GM23338 (cell line): Measurements from ENCODE around the gene UNC80. TPM values are rescaled to one million over a fixed set of nuclear protein-coding genes. Genes with fewer than 3 reads are reported as not detected.

Source experiments
- ATAC-seq: fragments of 200-7000 bp; cut with Tn5 transposase; 3 replicates; pipeline ENCODE4 v1.9.1; 2020
- DNase-seq: peaks from one replicate; pipeline ENCODE4 v3.0.0-alpha.2; 2015; ENCODE audit warnings: low spot score
- H2AFZ ChIP-seq: fragments of 200-600 bp; sonication (generic); 2 replicates; pipeline ENCODE4 v1.8.0; 2016; ENCODE audit warnings: antibody characterized with exemption, mild to moderate bottlenecking, moderate library complexity
- H3F3A ChIP-seq: fragments of 200-600 bp; sonication (generic); replicated peaks from 2 replicates; pipeline ENCODE4 v1.8.0; 2017; ENCODE audit warnings: antibody characterized with exemption, mixed run types, low read depth
- H3K27ac ChIP-seq: fragments of 200-600 bp; sonication (generic); 2 replicates; pipeline ENCODE4 v1.6.1; 2016; ENCODE audit warnings: low read depth
- H3K27me3 ChIP-seq: fragments of 200-600 bp; sonication (generic); 2 replicates; pipeline ENCODE4 v1.8.0; 2016; ENCODE audit warnings: mild to moderate bottlenecking, mixed run types, moderate library complexity; ENCODE audit not compliant: insufficient read depth
- H3K36me3 ChIP-seq: fragments of 200-600 bp; sonication (generic); 2 replicates; pipeline ENCODE4 v1.8.0; 2016; ENCODE audit warnings: mild to moderate bottlenecking; ENCODE audit not compliant: insufficient read depth
- H3K4me1 ChIP-seq: fragments of 200-600 bp; sonication (generic); 2 replicates; pipeline ENCODE4 v1.8.0; 2016; ENCODE audit warnings: mild to moderate bottlenecking, moderate library complexity; ENCODE audit not compliant: insufficient read depth
- H3K4me2 ChIP-seq: fragments of 200-600 bp; sonication (generic); 2 replicates; pipeline ENCODE4 v1.7.1; 2017; ENCODE audit warnings: mixed run types
- H3K4me3 ChIP-seq: fragments of 200-600 bp; sonication (generic); 2 replicates; pipeline ENCODE4 v1.6.1; 2016; ENCODE audit warnings: mixed run types
- H3K79me2 ChIP-seq: fragments of 200-600 bp; sonication (generic); replicated peaks from 2 replicates; pipeline ENCODE4 v1.8.0; 2017; ENCODE audit warnings: mild to moderate bottlenecking; ENCODE audit not compliant: insufficient read depth
- H3K9me2 ChIP-seq: fragments of 200-600 bp; sonication (generic); 2 replicates; pipeline ENCODE4 v1.8.0; 2017; ENCODE audit not compliant: insufficient read depth
- H4K20me1 ChIP-seq: fragments of 200-600 bp; sonication (generic); replicated peaks from 2 replicates; pipeline ENCODE4 v1.8.0; 2017; ENCODE audit warnings: mild to moderate bottlenecking; ENCODE audit not compliant: insufficient read depth
- H3K27ac Mint-ChIP-seq: 2 replicates; pipeline ENCODE4 v1.8.0; 2020; ENCODE audit warnings: inconsistent platforms, mild to moderate bottlenecking, moderate library complexity, mixed read lengths
- H3K27me3 Mint-ChIP-seq: 3 replicates; pipeline ENCODE4 v1.8.0; 2022; ENCODE audit warnings: low read depth, mild to moderate bottlenecking, moderate library complexity, mixed read lengths, inconsistent platforms; ENCODE audit not compliant: insufficient read depth, poor library complexity
- H3K36me3 Mint-ChIP-seq: 3 replicates; pipeline ENCODE4 v1.8.0; 2021; ENCODE audit warnings: low read depth, mild to moderate bottlenecking, inconsistent platforms, moderate library complexity, mixed read lengths
- H3K4me1 Mint-ChIP-seq: 3 replicates; pipeline ENCODE4 v1.8.0; 2020; ENCODE audit warnings: mild to moderate bottlenecking, inconsistent platforms, mixed read lengths
- H3K4me3 Mint-ChIP-seq: 3 replicates; pipeline ENCODE4 v1.8.0; 2021; ENCODE audit warnings: moderate library complexity, mild to moderate bottlenecking, inconsistent platforms, mixed read lengths
- H3K9me3 Mint-ChIP-seq: 3 replicates; pipeline ENCODE4 v1.8.0; 2020; ENCODE audit warnings: moderate library complexity, mild to moderate bottlenecking, inconsistent platforms, mixed read lengths
- CREB1 ChIP-seq: fragments of 250-450 bp; sonication (Bioruptor Pico); IDR thresholded peaks from 2 replicates; pipeline ENCODE4 v1.5.0; 2020; ENCODE audit warnings: low read depth, mild to moderate bottlenecking, moderate library complexity
- EZH2 ChIP-seq: fragments of 200-600 bp; sonication (generic); IDR thresholded peaks from one replicate; pipeline ENCODE4 v1.8.0; 2017; ENCODE audit warnings: antibody characterized with exemption, mild to moderate bottlenecking, low read depth; ENCODE audit not compliant: unreplicated experiment
- EZH2phosphoT487 ChIP-seq: fragments of 200-600 bp; sonication (generic); IDR thresholded peaks from one replicate; pipeline ENCODE4 v1.8.1; 2018; ENCODE audit warnings: antibody characterized with exemption; ENCODE audit not compliant: unreplicated experiment
- JUNB ChIP-seq: IDR thresholded peaks from one replicate; pipeline ENCODE4 v1.6.1; 2016; ENCODE audit warnings: antibody characterized with exemption; ENCODE audit not compliant: unreplicated experiment
- NANOG ChIP-seq: IDR thresholded peaks from 2 replicates; pipeline ENCODE4 v1.6.1; 2016; ENCODE audit warnings: antibody characterized with exemption, borderline replicate concordance
- POLR2AphosphoS5 ChIP-seq: IDR thresholded peaks from 2 replicates; pipeline ENCODE4 v1.6.1; 2016; ENCODE audit warnings: antibody characterized with exemption, low read depth
- STAT1 ChIP-seq: IDR thresholded peaks from one replicate; pipeline ENCODE4 v1.6.1; 2016; ENCODE audit warnings: antibody characterized with exemption; ENCODE audit not compliant: unreplicated experiment
- ZNF114 ChIP-seq: fragments of 250-450 bp; sonication (Bioruptor Pico); IDR thresholded peaks from 2 replicates; pipeline ENCODE4 v1.5.0; 2020; ENCODE audit warnings: mild to moderate bottlenecking, moderate library complexity
- ZNF331 ChIP-seq: fragments of 250-450 bp; sonication (Bioruptor Pico); IDR thresholded peaks from 2 replicates; pipeline ENCODE4 v1.5.0; 2020; ENCODE audit warnings: low read depth, mild to moderate bottlenecking, moderate library complexity
- polyA plus RNA-seq: library from polyadenylated mRNA; unstranded; fragments of >200 nt; fragmentation: Nextera tagmentation; extraction: Ambion mirVana; gene quantifications from 2 replicates; pipeline ENCODE4 v1.2.1, GENCODE V29; 2016
- total RNA-seq: library from RNA; depleted of rRNA; stranded (reverse); fragments of >200 nt; shearing (Covaris generic); gene quantifications from 2 replicates; pipeline ENCODE4 v1.2.3, GENCODE V29; 2014
- TF ChIP-seq, protein P1 (sequence below): fragments of 250-450 bp; sonication (Bioruptor Pico); IDR thresholded peaks from 2 replicates; pipeline ENCODE4 v1.5.0; 2020; ENCODE audit warnings: mild to moderate bottlenecking, moderate library complexity
- TF ChIP-seq, protein P2 (sequence below): IDR thresholded peaks from one replicate; pipeline ENCODE4 v1.6.1; 2018; ENCODE audit warnings: antibody characterized with exemption; ENCODE audit not compliant: unreplicated experiment
- TF ChIP-seq, protein P3 (sequence below): IDR thresholded peaks from 2 replicates; pipeline ENCODE4 v1.6.1; 2016; ENCODE audit warnings: antibody characterized with exemption
- TF ChIP-seq, protein P4 (sequence below), 2 experiments: fragments of 200-600 bp in 1 of 2; sonication (generic) in 1 of 2; conservative IDR thresholded peaks; 2 replicates each; pipeline versions ENCODE4 v1.5.1 to v1.6.1; 2016 to 2017; ENCODE audit warnings: antibody characterized with exemption in 2 of 2, low read depth in 2 of 2, mild to moderate bottlenecking in 2 of 2, moderate library complexity in 1 of 2

Gene UNC80
- total and polyA plus RNA-seq, 2 experiments from 2014 or later: 0.11 to 1.5 TPM

- Histone ChIP-seq H3K4me3 (no peak overlapping the region), H3K27me3 (no peaks in the 10 kb centered on the region), H3K79me2 (no peaks in the 10 kb centered on the region), H3K4me1 (no peaks in the 10 kb centered on the region), H3K4me2 (no peak overlapping the region), H3K36me3 (no peaks in the 10 kb centered on the region), H3K27ac (no peak overlapping the region), H3K9me2 (no peaks in the 10 kb centered on the region), H4K20me1 (no peaks in the 10 kb centered on the region), H3F3A (no peaks in the 10 kb centered on the region), H2AFZ (no peak overlapping the region)
- no peak for ATAC-seq
- Mint-ChIP-seq H3K9me3 (no peaks in the 10 kb centered on the region; the same call in 2 of the 3 replicates), H3K27ac (no peak overlapping the region), H3K27me3 (no peaks in the 10 kb centered on the region), H3K36me3 (no peaks in the 10 kb centered on the region), H3K4me3 (no peak overlapping the region), H3K4me1 (no peaks in the 10 kb centered on the region)
- TF ChIP-seq ZNF331 (CRISPR knock-in tag): no peak
- TF ChIP-seq CREB1 (CRISPR knock-in tag): no peak
- TF ChIP-seq POLR2AphosphoS5: no peak
- TF ChIP-seq, protein P1, sequence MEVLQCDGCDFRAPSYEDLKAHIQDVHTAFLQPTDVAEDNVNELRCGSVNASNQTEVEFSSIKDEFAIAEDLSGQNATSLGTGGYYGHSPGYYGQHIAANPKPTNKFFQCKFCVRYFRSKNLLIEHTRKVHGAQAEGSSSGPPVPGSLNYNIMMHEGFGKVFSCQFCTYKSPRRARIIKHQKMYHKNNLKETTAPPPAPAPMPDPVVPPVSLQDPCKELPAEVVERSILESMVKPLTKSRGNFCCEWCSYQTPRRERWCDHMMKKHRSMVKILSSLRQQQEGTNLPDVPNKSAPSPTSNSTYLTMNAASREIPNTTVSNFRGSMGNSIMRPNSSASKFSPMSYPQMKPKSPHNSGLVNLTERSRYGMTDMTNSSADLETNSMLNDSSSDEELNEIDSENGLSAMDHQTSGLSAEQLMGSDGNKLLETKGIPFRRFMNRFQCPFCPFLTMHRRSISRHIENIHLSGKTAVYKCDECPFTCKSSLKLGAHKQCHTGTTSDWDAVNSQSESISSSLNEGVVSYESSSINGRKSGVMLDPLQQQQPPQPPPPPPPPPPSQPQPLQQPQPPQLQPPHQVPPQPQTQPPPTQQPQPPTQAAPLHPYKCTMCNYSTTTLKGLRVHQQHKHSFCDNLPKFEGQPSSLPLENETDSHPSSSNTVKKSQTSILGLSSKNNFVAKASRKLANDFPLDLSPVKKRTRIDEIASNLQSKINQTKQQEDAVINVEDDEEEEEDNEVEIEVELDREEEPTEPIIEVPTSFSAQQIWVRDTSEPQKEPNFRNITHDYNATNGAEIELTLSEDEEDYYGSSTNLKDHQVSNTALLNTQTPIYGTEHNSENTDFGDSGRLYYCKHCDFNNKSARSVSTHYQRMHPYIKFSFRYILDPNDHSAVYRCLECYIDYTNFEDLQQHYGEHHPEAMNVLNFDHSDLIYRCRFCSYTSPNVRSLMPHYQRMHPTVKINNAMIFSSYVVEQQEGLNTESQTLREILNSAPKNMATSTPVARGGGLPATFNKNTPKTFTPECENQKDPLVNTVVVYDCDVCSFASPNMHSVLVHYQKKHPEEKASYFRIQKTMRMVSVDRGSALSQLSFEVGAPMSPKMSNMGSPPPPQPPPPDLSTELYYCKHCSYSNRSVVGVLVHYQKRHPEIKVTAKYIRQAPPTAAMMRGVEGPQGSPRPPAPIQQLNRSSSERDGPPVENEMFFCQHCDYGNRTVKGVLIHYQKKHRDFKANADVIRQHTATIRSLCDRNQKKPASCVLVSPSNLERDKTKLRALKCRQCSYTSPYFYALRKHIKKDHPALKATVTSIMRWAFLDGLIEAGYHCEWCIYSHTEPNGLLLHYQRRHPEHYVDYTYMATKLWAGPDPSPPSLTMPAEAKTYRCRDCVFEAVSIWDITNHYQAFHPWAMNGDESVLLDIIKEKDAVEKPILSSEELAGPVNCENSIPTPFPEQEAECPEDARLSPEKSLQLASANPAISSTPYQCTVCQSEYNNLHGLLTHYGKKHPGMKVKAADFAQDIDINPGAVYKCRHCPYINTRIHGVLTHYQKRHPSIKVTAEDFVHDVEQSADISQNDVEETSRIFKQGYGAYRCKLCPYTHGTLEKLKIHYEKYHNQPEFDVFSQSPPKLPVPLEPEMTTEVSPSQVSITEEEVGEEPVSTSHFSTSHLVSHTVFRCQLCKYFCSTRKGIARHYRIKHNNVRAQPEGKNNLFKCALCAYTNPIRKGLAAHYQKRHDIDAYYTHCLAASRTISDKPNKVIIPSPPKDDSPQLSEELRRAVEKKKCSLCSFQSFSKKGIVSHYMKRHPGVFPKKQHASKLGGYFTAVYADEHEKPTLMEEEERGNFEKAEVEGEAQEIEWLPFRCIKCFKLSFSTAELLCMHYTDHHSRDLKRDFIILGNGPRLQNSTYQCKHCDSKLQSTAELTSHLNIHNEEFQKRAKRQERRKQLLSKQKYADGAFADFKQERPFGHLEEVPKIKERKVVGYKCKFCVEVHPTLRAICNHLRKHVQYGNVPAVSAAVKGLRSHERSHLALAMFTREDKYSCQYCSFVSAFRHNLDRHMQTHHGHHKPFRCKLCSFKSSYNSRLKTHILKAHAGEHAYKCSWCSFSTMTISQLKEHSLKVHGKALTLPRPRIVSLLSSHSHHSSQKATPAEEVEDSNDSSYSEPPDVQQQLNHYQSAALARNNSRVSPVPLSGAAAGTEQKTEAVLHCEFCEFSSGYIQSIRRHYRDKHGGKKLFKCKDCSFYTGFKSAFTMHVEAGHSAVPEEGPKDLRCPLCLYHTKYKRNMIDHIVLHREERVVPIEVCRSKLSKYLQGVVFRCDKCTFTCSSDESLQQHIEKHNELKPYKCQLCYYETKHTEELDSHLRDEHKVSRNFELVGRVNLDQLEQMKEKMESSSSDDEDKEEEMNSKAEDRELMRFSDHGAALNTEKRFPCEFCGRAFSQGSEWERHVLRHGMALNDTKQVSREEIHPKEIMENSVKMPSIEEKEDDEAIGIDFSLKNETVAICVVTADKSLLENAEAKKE (CRISPR knock-in tag): no peak
- no peak for TF ChIP-seq EZH2phosphoT487
- no peak for TF ChIP-seq JUNB
- TF ChIP-seq STAT1: no peak
- no peak for TF ChIP-seq NANOG
- TF ChIP-seq, protein P2, sequence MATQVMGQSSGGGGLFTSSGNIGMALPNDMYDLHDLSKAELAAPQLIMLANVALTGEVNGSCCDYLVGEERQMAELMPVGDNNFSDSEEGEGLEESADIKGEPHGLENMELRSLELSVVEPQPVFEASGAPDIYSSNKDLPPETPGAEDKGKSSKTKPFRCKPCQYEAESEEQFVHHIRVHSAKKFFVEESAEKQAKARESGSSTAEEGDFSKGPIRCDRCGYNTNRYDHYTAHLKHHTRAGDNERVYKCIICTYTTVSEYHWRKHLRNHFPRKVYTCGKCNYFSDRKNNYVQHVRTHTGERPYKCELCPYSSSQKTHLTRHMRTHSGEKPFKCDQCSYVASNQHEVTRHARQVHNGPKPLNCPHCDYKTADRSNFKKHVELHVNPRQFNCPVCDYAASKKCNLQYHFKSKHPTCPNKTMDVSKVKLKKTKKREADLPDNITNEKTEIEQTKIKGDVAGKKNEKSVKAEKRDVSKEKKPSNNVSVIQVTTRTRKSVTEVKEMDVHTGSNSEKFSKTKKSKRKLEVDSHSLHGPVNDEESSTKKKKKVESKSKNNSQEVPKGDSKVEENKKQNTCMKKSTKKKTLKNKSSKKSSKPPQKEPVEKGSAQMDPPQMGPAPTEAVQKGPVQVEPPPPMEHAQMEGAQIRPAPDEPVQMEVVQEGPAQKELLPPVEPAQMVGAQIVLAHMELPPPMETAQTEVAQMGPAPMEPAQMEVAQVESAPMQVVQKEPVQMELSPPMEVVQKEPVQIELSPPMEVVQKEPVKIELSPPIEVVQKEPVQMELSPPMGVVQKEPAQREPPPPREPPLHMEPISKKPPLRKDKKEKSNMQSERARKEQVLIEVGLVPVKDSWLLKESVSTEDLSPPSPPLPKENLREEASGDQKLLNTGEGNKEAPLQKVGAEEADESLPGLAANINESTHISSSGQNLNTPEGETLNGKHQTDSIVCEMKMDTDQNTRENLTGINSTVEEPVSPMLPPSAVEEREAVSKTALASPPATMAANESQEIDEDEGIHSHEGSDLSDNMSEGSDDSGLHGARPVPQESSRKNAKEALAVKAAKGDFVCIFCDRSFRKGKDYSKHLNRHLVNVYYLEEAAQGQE: no peak
- TF ChIP-seq EZH2: no peak
- TF ChIP-seq, protein P3, sequence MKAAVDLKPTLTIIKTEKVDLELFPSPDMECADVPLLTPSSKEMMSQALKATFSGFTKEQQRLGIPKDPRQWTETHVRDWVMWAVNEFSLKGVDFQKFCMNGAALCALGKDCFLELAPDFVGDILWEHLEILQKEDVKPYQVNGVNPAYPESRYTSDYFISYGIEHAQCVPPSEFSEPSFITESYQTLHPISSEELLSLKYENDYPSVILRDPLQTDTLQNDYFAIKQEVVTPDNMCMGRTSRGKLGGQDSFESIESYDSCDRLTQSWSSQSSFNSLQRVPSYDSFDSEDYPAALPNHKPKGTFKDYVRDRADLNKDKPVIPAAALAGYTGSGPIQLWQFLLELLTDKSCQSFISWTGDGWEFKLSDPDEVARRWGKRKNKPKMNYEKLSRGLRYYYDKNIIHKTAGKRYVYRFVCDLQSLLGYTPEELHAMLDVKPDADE: no peak
- TF ChIP-seq, protein P4, sequence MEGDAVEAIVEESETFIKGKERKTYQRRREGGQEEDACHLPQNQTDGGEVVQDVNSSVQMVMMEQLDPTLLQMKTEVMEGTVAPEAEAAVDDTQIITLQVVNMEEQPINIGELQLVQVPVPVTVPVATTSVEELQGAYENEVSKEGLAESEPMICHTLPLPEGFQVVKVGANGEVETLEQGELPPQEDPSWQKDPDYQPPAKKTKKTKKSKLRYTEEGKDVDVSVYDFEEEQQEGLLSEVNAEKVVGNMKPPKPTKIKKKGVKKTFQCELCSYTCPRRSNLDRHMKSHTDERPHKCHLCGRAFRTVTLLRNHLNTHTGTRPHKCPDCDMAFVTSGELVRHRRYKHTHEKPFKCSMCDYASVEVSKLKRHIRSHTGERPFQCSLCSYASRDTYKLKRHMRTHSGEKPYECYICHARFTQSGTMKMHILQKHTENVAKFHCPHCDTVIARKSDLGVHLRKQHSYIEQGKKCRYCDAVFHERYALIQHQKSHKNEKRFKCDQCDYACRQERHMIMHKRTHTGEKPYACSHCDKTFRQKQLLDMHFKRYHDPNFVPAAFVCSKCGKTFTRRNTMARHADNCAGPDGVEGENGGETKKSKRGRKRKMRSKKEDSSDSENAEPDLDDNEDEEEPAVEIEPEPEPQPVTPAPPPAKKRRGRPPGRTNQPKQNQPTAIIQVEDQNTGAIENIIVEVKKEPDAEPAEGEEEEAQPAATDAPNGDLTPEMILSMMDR (conservative IDR thresholded peaks at IDR 0.05; ENCODE audit: low read depth in 2 of 2): no peak
- TF ChIP-seq ZNF114 (CRISPR knock-in tag): no peak
- no peak for DNase-seq
Measured at GRCh38 chr2:209840434-209840833, 68.8 kb downstream of the UNC80 start.
